NCI-H2107 treated with DMSO at 0.1 percent for 48 hours (cell line): Measurements from ENCODE around the gene CLECL1.
"Not testable (repeated sequence)": the region's sequence is repeated elsewhere in the genome, so short reads cannot be mapped to it uniquely, and the experiment has no call there.

ENCODE experiments used
- DNase-seq: peaks from one replicate; lab custom pipeline; 2025; ENCODE audit not compliant: unreplicated experiment; lab: John Stamatoyannopoulos, UW

CLECL1 gene

DNA sequence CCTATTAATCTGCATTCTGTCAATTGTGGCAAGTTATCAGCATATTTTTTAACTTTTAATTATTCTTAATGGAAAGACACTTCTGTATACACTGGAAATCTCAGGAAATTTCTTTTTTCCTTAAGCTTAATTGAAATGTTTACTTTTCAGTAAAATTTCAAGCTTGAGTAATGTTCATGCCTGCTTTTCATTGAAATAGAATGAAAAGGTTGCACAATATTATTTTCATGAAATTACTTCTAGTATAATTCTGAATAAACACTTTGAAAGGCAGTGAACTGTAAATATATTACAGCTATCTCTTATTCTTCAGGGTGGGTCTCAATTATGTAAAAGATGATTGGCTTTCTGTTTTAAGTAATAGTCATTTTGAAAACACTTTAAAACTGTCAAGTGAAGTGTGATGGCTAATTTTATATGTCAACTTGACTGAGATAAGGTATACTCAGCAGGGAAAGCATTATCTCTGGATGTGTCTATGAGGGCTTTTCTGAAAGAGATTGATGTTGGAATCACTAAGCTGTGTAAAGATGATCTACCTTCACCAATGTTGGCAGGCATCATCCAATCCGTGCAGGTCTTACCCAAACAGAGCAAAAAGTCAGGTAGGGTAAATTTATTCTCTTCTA lies 33.5 kb downstream of the CLECL1 start:
- no peak for DNase-seq

DNA sequence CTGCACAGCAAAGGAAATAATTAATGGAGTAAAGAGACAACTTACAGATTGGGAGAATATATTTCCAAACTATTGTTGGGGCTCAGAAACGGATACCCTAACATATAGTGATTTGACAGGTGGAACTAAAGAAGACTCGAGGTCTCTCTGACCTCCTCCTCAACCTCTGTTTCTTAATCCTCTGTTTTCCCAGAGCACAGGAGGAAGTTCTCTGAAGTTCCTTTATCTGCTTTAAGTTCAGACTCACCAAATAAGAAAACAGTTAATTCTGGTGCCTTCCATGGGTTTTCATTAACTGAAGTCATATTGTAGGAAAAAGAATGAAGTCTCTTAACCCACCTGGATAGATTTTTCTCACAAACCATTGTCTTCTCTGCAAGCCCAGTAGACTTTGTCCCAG lies 34.2 kb downstream of the CLECL1 start:
- DNase-seq, result no peak

DNA sequence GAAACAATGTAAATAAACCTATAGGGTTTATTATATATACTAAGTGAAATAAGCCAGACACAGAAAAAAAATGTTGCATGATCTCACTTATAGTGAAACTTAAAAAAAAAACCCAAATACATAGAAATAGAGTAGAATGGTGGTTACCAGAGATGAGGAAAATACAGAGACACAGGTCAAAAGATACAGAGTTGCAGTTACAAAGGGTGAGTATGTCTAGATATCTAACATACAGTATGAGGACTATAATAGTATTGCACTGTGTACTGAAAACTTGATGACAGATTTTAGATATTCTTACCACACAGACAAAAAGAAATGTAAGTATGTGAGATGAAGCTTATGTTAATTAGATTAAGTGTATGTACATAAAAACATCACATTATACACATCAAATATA lies 35.3 kb downstream of the CLECL1 start:
- no peak for DNase-seq

DNA sequence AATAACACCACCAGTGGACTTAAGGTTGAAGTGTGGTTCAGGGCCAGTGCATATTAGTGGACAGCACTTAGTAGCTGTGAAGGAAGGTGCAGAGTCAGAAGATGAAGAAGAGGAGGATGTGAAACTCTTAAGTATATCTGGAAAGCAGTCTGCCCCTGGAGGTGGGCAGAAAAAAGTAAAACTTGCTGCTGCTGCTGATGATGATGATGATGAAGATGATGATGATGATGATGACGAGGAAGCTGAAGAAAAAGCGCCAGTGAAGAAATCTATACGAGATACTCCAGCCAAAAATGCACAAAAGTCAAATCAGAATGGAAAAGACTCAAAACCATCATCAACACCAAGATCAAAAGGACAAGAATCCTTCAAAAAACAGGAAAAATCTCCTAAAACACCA lies 37.2 kb downstream of the CLECL1 start:
- not testable (repeated sequence) for DNase-seq

DNA sequence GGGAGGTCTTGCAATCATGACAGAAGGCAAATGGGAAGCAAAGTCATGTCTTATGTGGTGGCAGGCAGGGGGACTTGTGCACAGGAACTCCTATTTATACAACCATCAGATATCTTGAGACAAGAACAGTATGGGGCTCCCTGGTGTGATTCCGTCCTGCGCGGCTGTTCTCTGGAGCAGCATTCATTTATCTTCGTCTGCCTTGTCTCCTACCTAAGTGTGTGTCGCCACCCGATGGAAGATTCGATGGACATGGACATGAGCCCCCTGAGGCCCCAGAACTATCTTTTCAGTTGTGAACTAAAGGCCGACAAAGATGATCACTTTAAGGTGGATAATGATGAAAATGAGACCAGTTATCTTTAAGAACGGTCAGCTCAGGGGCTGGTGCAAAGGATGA lies 37.7 kb downstream of the CLECL1 start:
- not testable (repeated sequence) for DNase-seq

DNA sequence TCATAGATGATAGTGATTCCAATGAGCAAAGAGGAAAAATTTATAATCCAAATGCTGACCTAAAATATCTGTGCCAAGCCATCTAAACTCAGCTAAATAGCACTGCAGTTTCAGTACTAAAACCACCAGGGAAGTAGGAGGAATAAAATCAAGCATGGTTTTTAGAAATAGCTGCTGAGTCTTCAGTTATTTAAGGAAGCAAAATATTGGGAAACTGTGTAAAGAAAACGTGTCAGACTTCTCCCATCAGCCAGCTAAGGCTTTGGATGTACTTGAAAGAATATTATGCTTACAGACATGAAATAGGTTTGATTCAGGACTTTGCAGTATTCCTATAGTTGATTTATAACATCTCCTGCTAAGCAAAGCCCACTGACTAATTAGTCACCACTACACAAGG lies 38.7 kb downstream of the CLECL1 start:
- no peak for DNase-seq

DNA sequence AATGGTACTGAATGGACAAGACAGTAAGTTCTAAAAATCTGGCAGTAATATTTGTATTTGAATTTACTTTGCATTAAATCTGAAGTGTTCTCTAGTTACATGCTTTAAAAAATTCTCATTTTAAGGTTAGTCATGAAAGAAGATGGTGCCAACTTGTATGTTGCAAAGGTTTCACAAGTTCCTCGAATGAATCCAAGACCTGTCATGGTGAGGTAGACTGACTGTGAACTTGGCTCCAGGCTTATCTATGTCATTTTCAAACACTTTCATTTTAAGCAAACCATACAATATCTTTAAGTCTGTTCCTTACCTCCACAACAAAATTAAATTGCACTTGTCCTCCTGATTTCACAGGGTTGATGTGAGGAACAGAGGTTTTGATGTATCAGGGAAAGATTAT lies 40.0 kb downstream of the CLECL1 start:
- DNase-seq, result no peak

DNA sequence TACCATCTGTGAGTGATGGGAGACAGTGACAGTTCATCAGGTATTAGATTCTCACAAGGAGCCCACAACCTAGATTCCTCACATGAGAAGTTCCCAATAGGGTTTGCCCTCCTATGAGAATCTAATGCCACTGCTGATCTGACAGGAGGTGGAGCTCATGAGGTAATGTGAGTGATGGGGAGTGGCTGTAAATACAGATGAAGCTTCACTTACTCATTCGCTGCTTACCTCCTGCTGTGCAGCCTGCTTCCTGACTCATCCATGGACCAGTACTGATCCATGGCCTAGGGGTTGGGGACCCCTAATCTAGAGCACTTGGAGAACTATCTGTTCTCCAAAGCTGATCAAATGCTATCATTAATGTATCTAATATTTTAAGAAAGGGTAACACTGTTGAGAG lies 45.7 kb downstream of the CLECL1 start:
- no peak for DNase-seq

DNA sequence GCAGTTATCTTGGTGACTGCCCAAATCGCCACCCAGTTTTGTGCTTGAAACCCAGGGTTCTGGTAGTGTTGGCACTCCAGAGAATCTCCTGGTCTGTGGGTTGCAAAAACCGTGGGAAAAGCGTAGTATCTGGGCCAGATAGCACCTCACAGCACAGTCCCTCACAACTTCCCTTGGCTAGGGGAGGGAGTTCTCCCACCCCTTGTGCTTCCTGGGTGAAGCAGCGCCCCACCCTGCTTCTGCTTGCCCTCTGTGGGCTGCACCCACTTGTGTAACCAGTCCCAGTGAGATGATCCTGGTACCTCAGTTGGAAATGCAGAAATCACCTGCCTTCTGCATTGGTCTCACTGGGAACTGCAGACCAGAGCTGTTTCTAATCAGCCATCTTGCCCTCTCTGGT lies 47.0 kb downstream of the CLECL1 start:
- no peak for DNase-seq

DNA sequence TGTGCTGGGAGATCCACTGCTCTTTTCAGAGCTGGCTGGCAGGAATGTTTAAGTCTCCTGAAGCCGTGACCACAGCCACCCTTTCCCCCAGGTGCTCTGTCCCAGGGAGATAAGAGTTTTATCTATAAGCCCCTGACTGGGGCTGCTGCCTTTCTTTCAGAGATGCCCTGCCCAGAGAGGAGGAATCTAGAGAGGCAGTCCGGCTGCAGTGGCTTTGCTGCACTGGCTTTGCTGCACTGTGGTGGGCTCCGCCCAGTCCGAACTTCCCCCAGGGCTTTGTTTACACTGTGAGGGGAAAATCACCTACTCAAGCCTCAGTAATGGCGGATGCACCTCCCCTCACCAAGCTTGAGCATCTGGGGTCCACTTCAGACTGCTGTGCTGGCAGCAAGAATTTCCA lies 47.5 kb downstream of the CLECL1 start:
- not testable (repeated sequence) for DNase-seq

DNA sequence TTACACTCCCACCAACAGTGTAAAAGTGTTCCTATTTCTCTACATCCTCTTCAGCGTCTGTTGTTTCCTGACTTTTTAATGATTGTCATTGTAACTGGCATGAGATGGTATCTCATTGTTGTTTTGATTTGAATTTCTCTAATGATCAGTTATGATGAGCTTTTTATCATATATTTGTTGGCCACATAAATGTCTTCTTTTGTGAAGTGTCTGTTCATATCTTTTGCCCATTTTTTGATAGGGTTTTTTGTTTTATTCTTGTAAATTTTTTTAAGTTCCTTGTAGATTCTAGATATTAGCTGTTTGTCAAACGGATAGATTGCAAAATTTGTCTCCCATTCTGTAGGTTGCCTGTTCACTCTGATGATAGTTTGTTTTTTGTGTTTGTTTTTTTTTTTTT lies 49.9 kb downstream of the CLECL1 start:
- DNase-seq, result not testable (repeated sequence)

DNA sequence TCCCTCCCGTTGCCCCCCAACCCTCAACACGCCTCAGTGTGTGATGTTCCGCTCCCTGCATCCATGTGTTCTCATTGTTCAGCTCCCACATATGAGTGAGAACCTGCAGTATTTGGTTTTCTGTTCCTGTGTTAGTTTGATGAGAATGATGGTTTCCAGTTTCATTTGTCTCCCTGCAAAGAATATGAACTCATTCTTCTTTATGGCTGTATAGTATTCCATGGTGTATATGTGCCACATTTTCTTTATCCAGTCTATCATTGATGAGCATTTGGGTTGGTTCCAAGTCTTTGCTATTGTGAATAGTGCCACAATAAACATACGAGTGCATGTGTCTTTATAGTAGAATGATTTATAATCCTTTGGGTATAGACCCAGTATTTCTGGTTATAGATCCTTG lies 50.4 kb downstream of the CLECL1 start:
- not testable (repeated sequence) for DNase-seq

DNA sequence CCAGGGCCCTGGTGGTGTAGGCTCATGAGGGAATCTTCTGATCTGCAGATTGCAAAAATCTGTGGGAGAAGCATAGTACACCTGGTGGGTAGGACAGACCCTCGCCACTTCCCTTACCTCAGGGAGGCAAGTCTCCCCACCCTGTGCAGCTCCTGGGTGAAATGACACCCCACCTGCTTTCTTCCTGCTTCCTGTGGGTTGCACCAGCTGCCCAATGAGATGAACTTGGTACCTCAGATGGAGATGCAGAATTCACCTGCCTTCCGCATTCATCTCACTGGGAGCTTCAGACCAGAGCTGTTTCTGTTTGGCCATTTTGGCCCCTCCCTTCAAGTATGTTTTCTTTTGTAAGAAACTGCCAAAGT lies 58.7 kb downstream of the CLECL1 start:
- DNase-seq, result no peak

DNA sequence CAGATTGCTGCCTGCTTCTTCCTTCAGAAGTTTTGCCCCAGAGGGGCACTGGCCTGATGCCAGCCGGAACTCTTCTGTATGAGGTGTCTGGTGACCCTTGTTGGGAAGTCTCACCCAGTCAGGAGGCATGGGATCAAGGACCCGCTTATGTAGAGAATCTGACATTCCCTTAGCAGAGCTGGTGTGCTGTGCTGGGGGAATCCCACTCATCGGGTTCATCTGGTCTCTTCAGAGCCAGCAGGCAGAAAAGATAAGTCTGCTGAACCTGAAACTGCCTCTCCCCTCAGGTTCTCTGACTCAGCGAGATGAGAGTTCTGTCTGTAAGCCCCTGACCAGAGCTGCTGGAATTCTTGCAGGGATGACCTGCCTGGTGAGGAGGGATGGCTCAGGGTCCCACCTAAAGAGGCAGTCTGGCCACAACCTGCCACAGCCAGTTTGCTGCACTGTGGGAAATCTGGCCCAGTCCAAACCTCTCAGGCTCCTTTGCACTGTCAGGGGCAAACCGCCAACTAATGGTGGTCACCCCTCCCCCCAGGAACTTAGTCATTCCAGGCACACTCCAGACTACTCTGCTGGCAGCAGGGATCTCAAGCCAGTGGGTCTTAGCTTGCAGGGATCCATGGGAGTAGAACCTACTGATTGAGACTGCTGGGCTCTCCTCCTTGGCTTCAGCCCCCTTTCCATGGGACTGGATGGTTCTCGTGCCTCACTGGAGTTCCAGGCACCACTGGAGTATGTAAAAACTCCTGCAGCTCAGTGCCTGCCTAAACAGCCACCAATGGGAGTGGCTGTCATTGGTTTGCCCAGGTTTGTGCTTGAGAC lies 59.3 kb downstream of the CLECL1 start:
- DNase-seq, result no peak
